RCC 7860 (cell line): ENCODE results near the gene TBC1D3E.
"Not testable (repeated sequence)": the region's sequence is repeated elsewhere in the genome, so short reads cannot be mapped to it uniquely, and the experiment has no call there.

Source experiments
- DNase-seq: peaks from one replicate; pipeline ENCODE4 v3.0.0-alpha.2; 2015; ENCODE audit warnings: low spot score
- FAIRE-seq: peaks from 2 replicates; lab custom pipeline; 2012; peaks lifted over from hg19 to GRCh38; lab: Jason Lieb, UNC

The TBC1D3E gene

GRCh38 chr17:38127651-38128050 lies at the start of gene TBC1D3E:
TSS of gene TBC1D3E (plus strand) at chr17:38127951. CDS start at chr17:38129496, 1,545 bp downstream.
- FAIRE-seq: not testable (repeated sequence)

DNA sequence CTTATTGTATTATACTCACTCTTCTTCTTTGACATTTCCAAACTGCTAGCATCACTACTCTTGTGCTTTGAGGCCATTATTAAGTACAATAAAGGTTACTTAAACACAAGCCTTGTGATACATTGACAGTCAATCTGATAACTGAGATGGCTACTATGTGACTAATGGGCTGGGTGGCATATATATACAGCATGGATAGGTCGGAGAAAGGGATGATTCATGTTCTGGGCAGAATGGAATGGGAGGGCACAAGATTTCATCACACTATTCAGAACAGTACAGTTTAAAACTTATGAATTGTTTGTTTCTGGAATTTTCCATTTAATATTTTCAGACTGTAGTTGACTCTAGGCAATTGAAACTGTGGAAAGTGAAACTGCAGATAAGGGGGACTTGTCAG lies 40.4 kb upstream of the TBC1D3E start:
- DNase-seq, FAIRE-seq: not testable (repeated sequence)

More at GRCh38 chr17:38127651-38128050, at the start of gene TBC1D3E:
- DNase-seq: not testable (repeated sequence)

DNA sequence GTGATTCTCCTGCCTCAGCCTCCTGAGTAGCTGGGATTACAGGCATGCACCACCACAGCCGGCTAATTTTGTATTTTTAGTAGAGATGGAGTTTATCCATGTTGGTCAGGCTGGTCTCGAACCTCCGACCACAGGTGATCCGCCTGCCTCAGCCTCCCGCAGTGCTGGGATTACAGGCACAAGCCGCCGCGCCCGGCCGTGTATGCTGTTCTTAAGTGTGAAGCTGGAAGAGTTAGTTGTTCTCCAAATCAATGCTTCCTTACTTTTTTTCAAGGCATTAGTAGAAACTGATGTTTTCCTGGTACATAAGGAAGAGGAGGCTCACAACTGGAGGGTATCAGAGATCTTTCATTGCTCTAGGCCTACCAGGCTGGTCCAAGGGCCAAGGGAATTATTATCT lies 39.6 kb upstream of the TBC1D3E start:
- not testable (repeated sequence) for DNase-seq, FAIRE-seq

- DNase-seq, FAIRE-seq: not testable (repeated sequence)
Measured at GRCh38 chr17:38094059-38094694, 33.6 kb upstream of the TBC1D3E start.

DNA sequence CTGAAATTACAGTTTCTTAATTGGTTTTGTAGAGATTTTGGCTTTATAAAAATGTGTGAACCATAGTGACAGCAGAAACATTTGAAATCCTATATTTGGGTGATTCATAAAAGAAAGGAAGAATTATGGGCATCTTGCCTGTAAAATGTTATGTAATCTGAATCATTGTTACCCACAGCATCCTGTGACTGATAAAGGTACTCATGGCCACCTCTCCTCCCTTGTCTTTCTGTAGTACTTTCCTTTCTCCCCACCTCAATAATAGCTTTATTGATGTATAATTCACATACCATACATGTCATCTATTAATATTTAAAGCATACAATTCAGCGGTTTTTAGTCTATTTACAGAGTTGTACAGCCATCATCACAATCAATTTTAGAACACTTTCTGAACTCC lies 28.5 kb upstream of the TBC1D3E start:
- not testable (repeated sequence) for FAIRE-seq, DNase-seq

- DNase-seq, FAIRE-seq: not testable (repeated sequence)
Measured at GRCh38 chr17:38119829-38120228, 7.9 kb upstream of the TBC1D3E start.

- DNase-seq, FAIRE-seq: not testable (repeated sequence)
Measured at GRCh38 chr17:38134860-38135259, 7.1 kb downstream of the TBC1D3E start.
